GM10847 (cell line): ENCODE results near the gene TPM2.

Experiments used
- POLR2A ChIP-seq: IDR thresholded peaks from 2 replicates; pipeline ENCODE4 v1.6.1; 2011; ENCODE audit not compliant: insufficient read length; ENCODE audit errors: extremely low read depth

TPM2 gene

GRCh38 chr9:35659340-35659739 lies 30.4 kb downstream of the TPM2 start:
- TF ChIP-seq POLR2A, result no peak

- no peak for TF ChIP-seq POLR2A
These were observed 30.8 kb downstream of the TPM2 start for GRCh38 chr9:35658968-35659220.

DNA sequence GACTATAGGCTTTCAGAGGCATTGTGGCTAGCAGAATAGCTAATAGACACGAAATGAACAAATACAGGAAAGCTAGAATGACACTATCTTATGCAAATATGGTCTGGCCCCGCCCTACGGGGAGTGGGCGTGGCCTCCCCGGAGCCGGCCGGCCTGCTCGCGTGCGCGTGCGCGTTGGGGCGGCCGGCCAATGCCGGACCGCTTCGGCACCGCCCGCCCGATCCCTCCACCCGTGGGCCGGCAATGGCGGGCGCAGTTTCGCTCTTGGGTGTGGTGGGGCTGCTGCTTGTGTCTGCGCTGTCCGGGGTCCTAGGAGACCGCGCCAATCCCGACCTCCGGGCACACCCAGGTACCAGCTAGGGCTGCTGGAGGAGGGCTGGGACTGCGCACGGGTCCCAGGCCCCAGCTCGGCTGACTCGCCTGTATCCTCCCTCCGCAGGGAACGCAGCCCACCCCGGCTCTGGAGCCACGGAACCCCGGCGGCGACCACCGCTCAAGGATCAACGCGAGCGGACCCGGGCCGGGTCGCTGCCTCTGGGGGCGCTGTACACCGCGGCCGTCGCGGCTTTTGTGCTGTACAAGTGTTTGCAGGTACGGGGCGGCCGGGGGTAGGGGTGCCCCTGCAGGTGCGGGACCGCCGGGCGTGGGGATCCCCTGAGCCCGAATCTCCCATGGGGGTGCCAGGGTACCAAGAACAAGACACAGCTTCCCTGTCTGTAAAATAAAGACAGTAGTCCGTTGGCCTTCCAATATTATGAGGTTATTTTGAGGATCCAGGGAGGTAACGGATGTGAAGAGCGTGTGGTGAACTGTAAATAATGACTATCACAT lies 31.4 kb downstream of the TPM2 start, which contains the start of gene CCDC107:
TSS of gene CCDC107 (plus strand) at position 156 of the 831 bp plus-strand sequence. CDS start at position 244, 88 bp downstream.
- peak; percentile 89 for TF ChIP-seq POLR2A

DNA sequence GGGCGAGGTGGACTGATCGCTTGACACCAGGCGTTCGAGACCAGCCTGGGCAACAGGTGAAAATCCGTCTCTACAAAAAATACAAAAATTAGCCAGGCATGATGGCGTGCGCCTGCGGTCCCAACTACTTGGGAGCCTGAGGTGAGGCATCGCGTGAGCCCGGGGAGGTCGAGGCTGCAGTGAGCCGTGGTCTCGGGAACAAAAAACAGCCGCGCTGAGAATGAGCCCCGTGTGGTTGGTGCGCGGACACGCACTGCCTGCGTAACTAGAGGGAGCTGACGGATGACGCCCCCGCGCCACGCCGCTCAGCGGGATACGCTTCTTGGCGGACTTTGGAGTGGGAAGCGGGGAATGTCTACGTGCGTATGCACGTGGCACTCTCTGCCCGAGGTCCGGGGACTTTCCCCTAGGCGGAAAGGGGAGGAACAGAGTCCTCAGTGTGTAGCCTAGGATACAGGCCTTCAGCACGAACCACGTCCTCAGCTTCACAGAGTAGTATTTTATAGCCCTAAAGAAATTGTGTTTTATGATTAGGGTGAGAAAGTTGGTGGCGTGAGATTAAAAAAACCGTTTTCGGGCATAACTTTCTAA lies 32.1 kb downstream of the TPM2 start, which contains the start of gene RMRP:
TSS of gene RMRP (minus strand) at position 474 of the 591 bp plus-strand sequence.
- TF ChIP-seq POLR2A, result no peak

GRCh38 chr9:35656831-35657545 lies 32.7 kb downstream of the TPM2 start:
- no peak for TF ChIP-seq POLR2A

DNA sequence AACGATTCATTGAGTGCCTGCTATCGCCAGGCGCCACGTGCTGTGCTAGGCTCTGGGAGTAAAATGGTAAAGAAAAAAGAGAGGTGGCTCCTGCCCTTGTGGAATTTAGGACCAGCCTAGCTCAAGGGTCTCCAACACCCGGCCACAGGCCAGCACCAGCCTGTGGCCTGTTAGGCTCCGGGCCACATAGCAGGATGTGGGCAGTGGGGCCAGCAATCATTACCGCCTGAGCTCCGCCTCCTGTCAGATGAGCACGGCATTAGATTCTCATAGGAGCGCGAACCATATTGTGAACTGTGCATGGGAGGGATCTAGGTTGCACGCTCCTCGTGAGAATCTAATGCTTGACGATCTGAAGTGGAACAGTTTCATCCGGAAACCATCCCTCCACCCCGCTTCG lies 33.4 kb downstream of the TPM2 start:
- TF ChIP-seq POLR2A, result no peak

DNA sequence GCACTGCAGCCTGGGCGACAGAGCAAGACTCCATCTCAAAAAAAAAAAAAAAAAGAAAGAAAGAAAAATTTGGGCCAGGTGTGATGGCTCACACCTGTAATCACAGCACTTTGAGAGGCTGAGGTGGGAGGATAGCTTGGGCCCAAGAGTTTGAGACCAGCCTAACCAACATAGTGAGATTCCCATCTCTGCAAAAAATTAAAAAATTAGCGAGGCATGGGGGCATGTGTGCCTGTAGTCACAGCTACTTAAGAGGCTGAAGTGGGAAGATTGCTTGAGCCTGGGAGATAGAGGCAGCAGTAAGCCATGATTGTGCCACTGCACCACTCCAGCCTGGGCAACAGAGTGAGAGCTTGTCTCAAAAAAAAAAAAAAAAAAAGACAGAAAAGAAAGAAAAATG lies 36.1 kb downstream of the TPM2 start:
- no peak for TF ChIP-seq POLR2A

- no peak for TF ChIP-seq POLR2A
These were observed 36.9 kb downstream of the TPM2 start for GRCh38 chr9:35652829-35653209.

DNA sequence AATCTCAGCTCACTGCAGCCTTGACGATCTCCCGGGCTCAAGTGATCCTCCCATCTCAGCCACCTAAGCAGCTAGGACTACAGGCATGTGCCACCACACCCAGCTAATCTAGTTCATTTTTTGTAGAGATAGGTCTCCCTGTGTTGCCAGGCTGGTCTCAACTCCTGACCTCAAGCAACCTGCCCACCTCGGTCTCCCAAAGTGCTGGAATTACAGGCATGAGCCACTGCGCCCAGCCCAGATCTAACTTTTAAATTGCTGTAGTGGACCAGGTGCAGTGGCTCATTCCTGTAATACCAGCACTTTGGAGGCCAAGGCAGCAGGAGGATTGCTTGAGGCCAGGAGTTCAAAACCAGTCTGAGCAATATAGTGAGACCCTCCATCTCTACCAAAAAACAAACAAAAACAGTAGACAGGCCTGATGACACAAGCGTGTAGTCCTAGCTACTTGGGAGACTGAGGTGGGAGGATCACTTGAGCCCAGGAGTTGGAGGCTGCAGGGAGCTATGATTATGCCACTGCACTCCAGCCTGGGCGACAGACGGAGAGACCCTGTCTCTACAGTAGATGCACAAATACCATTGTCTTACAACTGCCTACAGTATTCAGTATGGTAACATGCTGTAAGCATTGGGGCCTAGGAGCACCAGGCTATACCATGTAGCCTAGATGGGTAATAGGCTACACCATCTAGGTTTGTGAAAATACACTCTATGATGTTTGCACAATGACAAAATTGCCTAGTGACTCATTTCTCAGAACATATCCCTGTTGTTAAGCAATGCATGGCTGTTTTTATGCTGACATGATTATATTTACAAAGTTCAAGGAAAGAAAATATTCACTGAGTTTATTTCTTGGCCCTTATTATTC lies 37.5 kb downstream of the TPM2 start:
- no peak for TF ChIP-seq POLR2A

DNA sequence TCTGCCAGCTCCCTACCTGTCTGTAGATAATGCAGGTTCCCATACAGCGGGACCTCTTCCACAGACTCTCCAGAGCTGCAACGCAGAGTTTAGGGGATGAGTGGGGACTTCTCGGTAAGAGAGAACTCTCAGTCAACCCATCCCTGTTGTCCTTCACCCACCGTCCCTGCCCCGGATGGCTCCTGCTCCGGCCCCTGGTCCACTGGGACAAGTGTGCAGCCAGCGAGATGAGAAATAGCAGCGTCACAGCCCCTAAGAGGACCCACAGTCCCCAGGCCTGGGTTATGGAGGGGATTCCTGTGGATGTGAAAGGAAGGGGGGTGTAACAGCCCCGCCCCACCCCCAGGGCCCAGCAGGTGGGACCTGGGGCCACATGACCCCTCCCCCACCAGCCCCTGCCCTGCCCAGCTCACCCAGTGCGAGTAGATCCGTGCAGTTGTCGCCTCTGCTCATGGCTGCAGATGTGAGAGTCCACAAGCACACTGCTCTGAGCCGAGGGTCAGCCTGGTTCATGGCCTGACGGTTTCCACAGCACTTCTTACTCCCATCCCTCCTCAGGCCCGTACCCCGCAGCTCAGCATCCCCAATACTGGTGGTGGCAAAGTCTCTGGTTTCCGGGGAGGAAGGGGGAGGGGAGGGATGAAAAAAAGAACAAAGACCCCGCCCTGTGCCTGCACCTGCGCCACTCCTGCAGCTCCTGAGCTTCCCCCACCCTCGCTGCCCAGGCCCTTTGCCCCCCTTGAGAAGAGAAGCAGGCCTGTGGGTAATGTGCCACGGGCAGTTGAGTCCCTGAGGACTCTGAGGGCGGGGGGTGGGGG lies 39.2 kb downstream of the TPM2 start, which contains the start of gene SIT1:
TSS of gene SIT1 (minus strand) at position 591 of the 818 bp plus-strand sequence. CDS start at position 513, 78 bp downstream.
- TF ChIP-seq POLR2A, result peak; percentile 40

GRCh38 chr9:35649431-35650340 lies 40.0 kb downstream of the TPM2 start:
- TF ChIP-seq POLR2A, result no peak

GRCh38 chr9:35646533-35647265 lies 43.0 kb downstream of the TPM2 start:
- peak; percentile 71 for TF ChIP-seq POLR2A

DNA sequence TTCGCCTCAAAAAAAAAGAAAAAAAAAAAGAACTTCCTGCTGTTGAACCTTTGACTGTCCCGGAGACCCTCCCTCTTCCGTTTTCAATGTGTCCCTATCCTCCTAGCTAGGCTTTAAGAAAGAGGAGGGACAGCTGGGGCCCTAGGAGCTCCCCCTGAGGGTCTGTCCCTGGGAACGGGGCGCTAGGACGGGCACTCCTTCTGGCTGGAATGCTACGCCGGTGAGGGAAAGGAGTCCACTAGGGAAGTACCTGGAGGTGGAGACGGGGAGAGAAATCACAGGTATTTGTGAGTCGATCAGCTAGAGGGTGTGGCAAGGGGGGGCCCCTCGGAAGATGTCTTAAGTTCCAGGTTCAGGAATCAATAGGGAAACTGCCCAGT lies 43.6 kb downstream of the TPM2 start:
- no peak for TF ChIP-seq POLR2A
